Effector memory CD4-positive, alpha-beta T cell (primary cell): ENCODE measurements around the gene CDKAL1.
"Not testable (repeated sequence)": the region's sequence is repeated elsewhere in the genome, so short reads cannot be mapped to it uniquely, and the experiment has no call there.

Source experiments
- DNase-seq, 3 donors: peaks; one replicate each; pipeline ENCODE4 v3.0.0-alpha.2; 2020
- H3K27ac ChIP-seq: 2 replicates; pipeline ENCODE4 v1.7.0; 2013; ENCODE audit warnings: mild to moderate bottlenecking, low read length, moderate library complexity; ENCODE audit not compliant: insufficient read depth, poor library complexity, severe bottlenecking
- H3K27me3 ChIP-seq: replicated peaks from 2 replicates; pipeline ENCODE4 v1.7.0; 2013; ENCODE audit warnings: mild to moderate bottlenecking, low read length; ENCODE audit not compliant: insufficient read depth, control insufficient read depth, poor library complexity, severe bottlenecking
- H3K36me3 ChIP-seq: 2 replicates; pipeline ENCODE4 v1.7.0; 2013; ENCODE audit warnings: mild to moderate bottlenecking, low read length, moderate library complexity; ENCODE audit not compliant: control insufficient read depth, insufficient read depth
- H3K4me1 ChIP-seq: 2 replicates; pipeline ENCODE4 v1.7.0; 2013; ENCODE audit warnings: low read length, mild to moderate bottlenecking; ENCODE audit not compliant: control insufficient read depth, insufficient read depth, poor library complexity, severe bottlenecking
- H3K4me3 ChIP-seq: 2 replicates; pipeline ENCODE4 v1.7.0; 2013; ENCODE audit warnings: low read length, low read depth, mild to moderate bottlenecking; ENCODE audit not compliant: insufficient read depth, poor library complexity, severe bottlenecking
- H3K9me3 ChIP-seq: 2 replicates; pipeline ENCODE4 v1.7.0; 2013; ENCODE audit warnings: mild to moderate bottlenecking, low read length, moderate library complexity; ENCODE audit not compliant: control insufficient read depth

CDKAL1 gene

GRCh38 chr6:21039926-21040325 is 505.7 kb downstream of the CDKAL1 start:
- Histone ChIP-seq H3K4me1 (no peaks in the 10 kb centered on the region), H3K4me3 (no peak overlapping the region), H3K36me3 (no peaks in the 10 kb centered on the region), H3K27ac (no peak overlapping the region), H3K27me3 (no peaks in the 10 kb centered on the region), H3K9me3 (no peaks in the 10 kb centered on the region)
- no peak for DNase-seq

- no peak overlapping the region for H3K27ac ChIP-seq
- no peaks in the 10 kb centered on the region for H3K36me3 ChIP-seq
- no peaks in the 10 kb centered on the region for H3K9me3 ChIP-seq
- no peaks in the 10 kb centered on the region for H3K4me1 ChIP-seq
- no peak overlapping the region for H3K4me3 ChIP-seq
- H3K27me3 ChIP-seq = no peaks in the 10 kb centered on the region
- no peak for DNase-seq
Observed at GRCh38 chr6:21045135-21045700, 511.0 kb downstream of the CDKAL1 start.

GRCh38 chr6:21046276-21046675 is 512.0 kb downstream of the CDKAL1 start:
- H3K27ac ChIP-seq = no peak overlapping the region
- DNase-seq = no peak
- H3K36me3 ChIP-seq = no peaks in the 10 kb centered on the region
- H3K9me3 ChIP-seq = no peaks in the 10 kb centered on the region
- no peaks in the 10 kb centered on the region for H3K4me1 ChIP-seq
- H3K27me3 ChIP-seq = no peaks in the 10 kb centered on the region
- no peak overlapping the region for H3K4me3 ChIP-seq

GRCh38 chr6:21048047-21048446 is 513.8 kb downstream of the CDKAL1 start:
- Histone ChIP-seq H3K27me3 (no peaks in the 10 kb centered on the region), H3K4me1 (no peaks in the 10 kb centered on the region), H3K9me3 (no peaks in the 10 kb centered on the region), H3K36me3 (peaks cover 3% of the 10 kb centered on the region), H3K4me3 (no peak overlapping the region), H3K27ac (no peak overlapping the region)
- DNase-seq = no peak

GRCh38 chr6:21049148-21049547 is 514.9 kb downstream of the CDKAL1 start:
- no peak for DNase-seq
- no peaks in the 10 kb centered on the region for H3K9me3 ChIP-seq
- no peak overlapping the region for H3K4me3 ChIP-seq
- peaks cover 3% of the 10 kb centered on the region for H3K36me3 ChIP-seq
- no peak overlapping the region for H3K27ac ChIP-seq
- H3K27me3 ChIP-seq = no peaks in the 10 kb centered on the region
- no peaks in the 10 kb centered on the region for H3K4me1 ChIP-seq

- no peaks in the 10 kb centered on the region for H3K9me3 ChIP-seq
- no peak overlapping the region for H3K4me3 ChIP-seq
- H3K27ac ChIP-seq = no peak overlapping the region
- no peaks in the 10 kb centered on the region for H3K4me1 ChIP-seq
- no peaks in the 10 kb centered on the region for H3K27me3 ChIP-seq
- peaks cover 3% of the 10 kb centered on the region for H3K36me3 ChIP-seq
- no peak for DNase-seq
Observed at GRCh38 chr6:21049572-21049971, 515.3 kb downstream of the CDKAL1 start.

GRCh38 chr6:21050935-21051334 is 516.7 kb downstream of the CDKAL1 start:
- no peaks in the 10 kb centered on the region for H3K27me3 ChIP-seq
- no peaks in the 10 kb centered on the region for H3K9me3 ChIP-seq
- H3K4me3 ChIP-seq = no peak overlapping the region
- no peak for DNase-seq
- H3K4me1 ChIP-seq = no peaks in the 10 kb centered on the region
- H3K27ac ChIP-seq = no peak overlapping the region
- peaks cover 3% of the 10 kb centered on the region for H3K36me3 ChIP-seq

- Histone ChIP-seq H3K27ac (no peak overlapping the region), H3K4me3 (no peak overlapping the region), H3K9me3 (no peaks in the 10 kb centered on the region), H3K4me1 (no peaks in the 10 kb centered on the region), H3K36me3 (peaks cover 3% of the 10 kb centered on the region), H3K27me3 (no peaks in the 10 kb centered on the region)
- DNase-seq = no peak
Observed at GRCh38 chr6:21051777-21052176, 517.5 kb downstream of the CDKAL1 start.

- Histone ChIP-seq H3K27ac (no peak overlapping the region), H3K36me3 (peaks cover 3% of the 10 kb centered on the region), H3K4me1 (no peaks in the 10 kb centered on the region), H3K27me3 (no peaks in the 10 kb centered on the region), H3K4me3 (no peak overlapping the region), H3K9me3 (no peaks in the 10 kb centered on the region)
- no peak for DNase-seq
Observed at GRCh38 chr6:21053612-21054011, 519.4 kb downstream of the CDKAL1 start.

- DNase-seq, H3K4me3 ChIP-seq, H3K27me3 ChIP-seq, H3K27ac ChIP-seq, H3K4me1 ChIP-seq, H3K9me3 ChIP-seq, H3K36me3 ChIP-seq: not testable (repeated sequence)
Observed at GRCh38 chr6:21055480-21055879, 521.2 kb downstream of the CDKAL1 start.
